OCI-LY1 (cell line): ENCODE results near the gene CDH13.

Experiments used
- H2AFZ ChIP-seq: fragments of 200-600 bp; sonication (generic), shearing (Covaris generic); 2 replicates; pipeline ENCODE4 v1.6.0; 2014; ENCODE audit warnings: antibody characterized with exemption, mild to moderate bottlenecking, low read length
- H3F3A ChIP-seq: fragments of 200-600 bp; sonication (generic), shearing (Covaris generic); 2 replicates; pipeline ENCODE4 v1.6.0; 2014; ENCODE audit warnings: mild to moderate bottlenecking, antibody characterized with exemption, low read length, moderate library complexity; ENCODE audit not compliant: insufficient read depth
- H3K27ac ChIP-seq: fragments of 200-600 bp; sonication (generic); 2 replicates; pipeline ENCODE4 v1.5.1; 2014; ENCODE audit warnings: low read length, mixed run types, mild to moderate bottlenecking, low read depth; ENCODE audit not compliant: poor library complexity, severe bottlenecking
- H3K27me3 ChIP-seq: fragments of 200-600 bp; sonication (generic); 2 replicates; pipeline ENCODE4 v1.6.0; 2014; ENCODE audit warnings: antibody characterized with exemption, mild to moderate bottlenecking, low read length, moderate library complexity; ENCODE audit not compliant: insufficient read depth
- H3K36me3 ChIP-seq: fragments of 200-600 bp; sonication (generic); 2 replicates; pipeline ENCODE4 v1.6.1; 2014; ENCODE audit warnings: mild to moderate bottlenecking, antibody characterized with exemption, low read length, moderate library complexity, mixed read lengths; ENCODE audit not compliant: insufficient read depth
- H3K4me1 ChIP-seq: fragments of 200-600 bp; sonication (generic); 2 replicates; pipeline ENCODE4 v1.5.1; 2014; ENCODE audit warnings: mild to moderate bottlenecking, low read length, moderate library complexity; ENCODE audit not compliant: insufficient read depth, severe bottlenecking
- H3K4me2 ChIP-seq: fragments of 200-600 bp; sonication (generic), shearing (Covaris generic); 2 replicates; pipeline ENCODE4 v1.6.1; 2014; ENCODE audit warnings: low read length
- H3K4me3 ChIP-seq: fragments of 200-600 bp; sonication (generic); 2 replicates; pipeline ENCODE4 v1.5.1; 2014; ENCODE audit warnings: low read length, low read depth, mild to moderate bottlenecking, mixed read lengths; ENCODE audit not compliant: poor library complexity, severe bottlenecking
- H3K79me2 ChIP-seq: fragments of 200-600 bp; shearing (Covaris generic); 2 replicates; pipeline ENCODE4 v1.6.1; 2016; ENCODE audit warnings: mixed run types, low read length, mixed read lengths; ENCODE audit not compliant: insufficient read depth
- H3K9ac ChIP-seq: fragments of 200-600 bp; sonication (generic), shearing (Covaris generic); 2 replicates; pipeline ENCODE4 v1.6.1; 2014; ENCODE audit warnings: mild to moderate bottlenecking, low read length, mixed read lengths
- H3K9me2 ChIP-seq: fragments of 200-600 bp; sonication (generic), shearing (Covaris generic); 2 replicates; pipeline ENCODE4 v1.6.1; 2014; ENCODE audit warnings: low read depth, mild to moderate bottlenecking, low read length, mixed read lengths
- H3K9me3 ChIP-seq: fragments of 200-600 bp; shearing (Covaris generic); 2 replicates; pipeline ENCODE4 v1.6.1; 2014; ENCODE audit warnings: low read length, mixed read lengths
- H4K20me1 ChIP-seq: fragments of 200-600 bp; sonication (generic), shearing (Covaris generic); 2 replicates; pipeline ENCODE4 v1.6.0; 2016; ENCODE audit warnings: mild to moderate bottlenecking, low read length; ENCODE audit not compliant: insufficient read depth
- EZH2 ChIP-seq: fragments of 200-600 bp; sonication (generic), shearing (Covaris generic); IDR thresholded peaks from 2 replicates; pipeline ENCODE4 v1.8.0; 2017; ENCODE audit warnings: borderline replicate concordance, mixed run types, mild to moderate bottlenecking, antibody characterized with exemption, low read length, moderate library complexity, mixed read lengths
- TF ChIP-seq, protein P1 (sequence below): fragments of 200-600 bp; sonication (generic), shearing (Covaris generic); IDR thresholded peaks from 2 replicates; pipeline ENCODE4 v1.5.1; 2017; ENCODE audit warnings: mild to moderate bottlenecking, antibody characterized with exemption, low read length, moderate library complexity, mixed read lengths

Gene CDH13

DNA sequence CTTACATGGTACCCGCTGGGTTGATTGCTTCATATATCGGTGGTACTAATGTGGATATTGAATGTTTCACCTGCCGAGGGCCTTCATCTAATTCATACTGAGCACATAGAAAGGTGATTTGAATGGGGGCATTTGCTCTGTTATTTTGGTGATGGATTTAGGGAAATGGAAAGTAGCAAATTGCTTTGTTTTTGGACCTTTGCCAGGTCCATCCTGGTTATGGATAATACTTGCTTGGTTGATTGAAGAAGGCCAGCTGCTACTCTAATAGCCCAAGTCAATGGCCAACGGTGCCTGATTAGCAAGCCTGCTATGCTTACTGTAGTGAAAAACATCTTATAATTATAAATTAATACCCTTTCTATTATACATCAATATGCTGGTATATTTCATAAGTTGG lies 253.6 kb downstream of the CDH13 start:
- H3K9me2 ChIP-seq: no peaks in the 10 kb centered on the region
- H3K9ac ChIP-seq: no peak overlapping the region
- no peaks in the 10 kb centered on the region for H3K4me1 ChIP-seq
- TF ChIP-seq EZH2: no peak
- TF ChIP-seq, protein P1, sequence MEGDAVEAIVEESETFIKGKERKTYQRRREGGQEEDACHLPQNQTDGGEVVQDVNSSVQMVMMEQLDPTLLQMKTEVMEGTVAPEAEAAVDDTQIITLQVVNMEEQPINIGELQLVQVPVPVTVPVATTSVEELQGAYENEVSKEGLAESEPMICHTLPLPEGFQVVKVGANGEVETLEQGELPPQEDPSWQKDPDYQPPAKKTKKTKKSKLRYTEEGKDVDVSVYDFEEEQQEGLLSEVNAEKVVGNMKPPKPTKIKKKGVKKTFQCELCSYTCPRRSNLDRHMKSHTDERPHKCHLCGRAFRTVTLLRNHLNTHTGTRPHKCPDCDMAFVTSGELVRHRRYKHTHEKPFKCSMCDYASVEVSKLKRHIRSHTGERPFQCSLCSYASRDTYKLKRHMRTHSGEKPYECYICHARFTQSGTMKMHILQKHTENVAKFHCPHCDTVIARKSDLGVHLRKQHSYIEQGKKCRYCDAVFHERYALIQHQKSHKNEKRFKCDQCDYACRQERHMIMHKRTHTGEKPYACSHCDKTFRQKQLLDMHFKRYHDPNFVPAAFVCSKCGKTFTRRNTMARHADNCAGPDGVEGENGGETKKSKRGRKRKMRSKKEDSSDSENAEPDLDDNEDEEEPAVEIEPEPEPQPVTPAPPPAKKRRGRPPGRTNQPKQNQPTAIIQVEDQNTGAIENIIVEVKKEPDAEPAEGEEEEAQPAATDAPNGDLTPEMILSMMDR: no peak
- no peak overlapping the region for H3K4me2 ChIP-seq
- no peaks in the 10 kb centered on the region for H3K9me3 ChIP-seq
- no peaks in the 10 kb centered on the region for H4K20me1 ChIP-seq
- H3K27me3 ChIP-seq: no peaks in the 10 kb centered on the region
- H3K4me3 ChIP-seq: no peak overlapping the region
- no peak overlapping the region for H3K27ac ChIP-seq
- no peaks in the 10 kb centered on the region for H3K36me3 ChIP-seq
- H3F3A ChIP-seq: no peaks in the 10 kb centered on the region
- no peaks in the 10 kb centered on the region for H3K79me2 ChIP-seq
- H2AFZ ChIP-seq: no peak overlapping the region

DNA sequence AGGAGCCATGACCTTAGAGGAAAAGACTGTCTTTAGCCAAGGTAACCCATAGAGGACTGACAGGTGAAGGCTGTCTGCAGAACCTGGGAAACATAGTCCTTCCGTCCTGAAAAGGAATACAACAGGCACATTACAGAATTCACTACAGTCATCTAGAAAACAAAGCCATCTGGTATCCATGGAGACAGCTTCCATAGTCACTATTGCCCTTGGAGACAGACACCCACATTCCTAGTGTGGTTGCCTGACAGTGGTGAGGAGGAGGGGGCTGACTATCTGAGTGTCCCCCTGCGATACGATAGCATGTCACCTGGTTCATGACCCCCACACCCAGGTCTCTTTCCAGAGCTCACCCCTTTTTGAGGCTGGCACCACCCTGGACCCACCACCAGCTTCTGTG lies 254.7 kb downstream of the CDH13 start:
- H3K9me3 ChIP-seq: no peaks in the 10 kb centered on the region
- H3K9ac ChIP-seq: no peak overlapping the region
- no peaks in the 10 kb centered on the region for H3K79me2 ChIP-seq
- no peaks in the 10 kb centered on the region for H3F3A ChIP-seq
- no peaks in the 10 kb centered on the region for H3K9me2 ChIP-seq
- no peaks in the 10 kb centered on the region for H4K20me1 ChIP-seq
- TF ChIP-seq EZH2: no peak
- TF ChIP-seq, protein P1: no peak
- no peak overlapping the region for H2AFZ ChIP-seq
- no peak overlapping the region for H3K27ac ChIP-seq
- no peaks in the 10 kb centered on the region for H3K36me3 ChIP-seq
- no peak overlapping the region for H3K4me3 ChIP-seq
- H3K27me3 ChIP-seq: no peaks in the 10 kb centered on the region
- H3K4me1 ChIP-seq: no peaks in the 10 kb centered on the region
- no peak overlapping the region for H3K4me2 ChIP-seq

DNA sequence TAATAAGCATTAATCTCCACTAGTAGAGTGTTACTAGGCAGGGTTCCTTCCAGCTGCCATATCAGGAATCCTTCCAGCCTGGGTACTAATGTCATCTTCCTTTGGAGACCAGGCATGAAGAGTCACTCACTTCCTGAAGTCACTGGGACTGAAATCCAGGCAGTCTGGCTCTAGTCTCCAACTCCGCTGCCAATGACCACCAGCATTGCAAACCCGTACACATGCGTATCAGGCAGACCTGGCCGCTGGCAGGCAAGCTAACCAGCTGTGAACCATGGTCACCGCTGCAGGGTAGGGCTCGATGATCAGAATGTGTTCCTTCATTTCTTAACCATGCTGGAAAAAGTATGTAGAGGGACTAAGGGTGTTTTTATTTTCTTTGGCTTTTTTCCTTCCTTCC lies 255.5 kb downstream of the CDH13 start:
- H3K9ac ChIP-seq: no peak overlapping the region

More for the DNA sequence above, 255.5 kb downstream of the CDH13 start:
- H3K4me3 ChIP-seq: no peak overlapping the region
- H3K4me2 ChIP-seq: no peak overlapping the region
- no peaks in the 10 kb centered on the region for H3K27me3 ChIP-seq
- no peak overlapping the region for H2AFZ ChIP-seq
- H3K9me3 ChIP-seq: no peaks in the 10 kb centered on the region
- no peaks in the 10 kb centered on the region for H3K79me2 ChIP-seq
- no peak overlapping the region for H3K27ac ChIP-seq
- no peaks in the 10 kb centered on the region for H3K9me2 ChIP-seq
- no peaks in the 10 kb centered on the region for H3K36me3 ChIP-seq
- no peaks in the 10 kb centered on the region for H3K4me1 ChIP-seq
- no peaks in the 10 kb centered on the region for H4K20me1 ChIP-seq
- no peak for TF ChIP-seq EZH2
- TF ChIP-seq, protein P1: no peak
- no peaks in the 10 kb centered on the region for H3F3A ChIP-seq
